ENCODE data around the gene KIAA1755. TPM values are rescaled to one million over a fixed set of nuclear protein-coding genes. Genes with fewer than 3 reads are reported as not detected.
"Not testable (repeated sequence)": the region's sequence is repeated elsewhere in the genome, so short reads cannot be mapped to it uniquely, and the experiment has no call there.

KIAA1755 gene
- total and polyA plus RNA-seq, 10 donors = 0.51 to 7.3 (median 4.7) TPM

DNA sequence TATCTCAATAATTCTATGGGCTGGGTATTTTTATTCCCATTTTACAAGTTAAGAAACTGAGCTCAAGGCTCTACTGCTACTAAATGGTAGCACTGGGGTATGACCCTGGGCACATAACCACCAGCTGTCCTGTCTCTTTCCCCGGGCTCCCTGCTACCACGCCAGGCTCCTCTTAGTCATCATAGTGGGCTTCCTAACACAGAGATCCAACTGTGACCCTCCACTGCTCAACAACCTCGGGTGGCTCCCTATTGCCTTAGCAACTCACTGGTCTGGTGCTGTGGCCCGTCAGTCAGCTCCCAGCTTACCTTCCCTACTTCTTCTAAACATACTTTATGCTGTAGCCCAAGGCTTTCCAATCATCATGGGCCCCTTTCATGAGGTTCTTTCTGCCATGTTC, 4.5 kb downstream of the KIAA1755 start:
- H3K9me3 ChIP-seq = no peaks in the 10 kb centered on the region
- no peak for TF ChIP-seq POLR2AphosphoS5 (IDR thresholded peaks at IDR 0.05)
- no peak for TF ChIP-seq POLR2A (IDR thresholded peaks at IDR 0.05)
- 78 to 88% (median 84%) methylated on average over 4 of the region's 4 CpGs for WGBS, 5 donors
- H3K27me3 ChIP-seq (replicated peaks in 1 of 7) = peaks cover 0 to 37% (median 13%) of the 10 kb centered on the region in 7 donors
- H3K36me3 ChIP-seq = no peaks in the 10 kb centered on the region
- no peak for DNase-seq
- H3K27ac ChIP-seq = peak overlapping the region in 4 of 8 donors; percentile 22 to 38 (median 32)
- peaks cover 0 to 21% (median 7%) of the 10 kb centered on the region in 6 donors for H3K4me1 ChIP-seq
- intact Hi-C loops (cut with DNase I; ENCODE audit: low total_unique reads) = no loop called here
- H3K4me3 ChIP-seq = no peak overlapping the region

GRCh38 chr20:38255393-38255792, 5.1 kb downstream of the KIAA1755 start:
- H3K36me3 ChIP-seq = no peaks in the 10 kb centered on the region
- DNase-seq = no peak
- H3K27me3 ChIP-seq (replicated peaks in 1 of 7) = peaks cover 0 to 31% (median 6%) of the 10 kb centered on the region in 7 donors
- 66 to 86% (median 68%) methylated on average over 5 of the region's 5 CpGs for WGBS, 5 donors
- H3K9me3 ChIP-seq = no peaks in the 10 kb centered on the region
- peak overlapping the region in 4 of 8 donors; percentile 22 to 38 (median 34) for H3K27ac ChIP-seq
- intact Hi-C loops (cut with DNase I; ENCODE audit: low total_unique reads) = no loop called here
- peaks cover 0 to 15% (median 6%) of the 10 kb centered on the region in 6 donors for H3K4me1 ChIP-seq
- no peak for TF ChIP-seq POLR2A (IDR thresholded peaks at IDR 0.05)
- no peak for TF ChIP-seq POLR2AphosphoS5 (IDR thresholded peaks at IDR 0.05)
- TF ChIP-seq, protein P1, sequence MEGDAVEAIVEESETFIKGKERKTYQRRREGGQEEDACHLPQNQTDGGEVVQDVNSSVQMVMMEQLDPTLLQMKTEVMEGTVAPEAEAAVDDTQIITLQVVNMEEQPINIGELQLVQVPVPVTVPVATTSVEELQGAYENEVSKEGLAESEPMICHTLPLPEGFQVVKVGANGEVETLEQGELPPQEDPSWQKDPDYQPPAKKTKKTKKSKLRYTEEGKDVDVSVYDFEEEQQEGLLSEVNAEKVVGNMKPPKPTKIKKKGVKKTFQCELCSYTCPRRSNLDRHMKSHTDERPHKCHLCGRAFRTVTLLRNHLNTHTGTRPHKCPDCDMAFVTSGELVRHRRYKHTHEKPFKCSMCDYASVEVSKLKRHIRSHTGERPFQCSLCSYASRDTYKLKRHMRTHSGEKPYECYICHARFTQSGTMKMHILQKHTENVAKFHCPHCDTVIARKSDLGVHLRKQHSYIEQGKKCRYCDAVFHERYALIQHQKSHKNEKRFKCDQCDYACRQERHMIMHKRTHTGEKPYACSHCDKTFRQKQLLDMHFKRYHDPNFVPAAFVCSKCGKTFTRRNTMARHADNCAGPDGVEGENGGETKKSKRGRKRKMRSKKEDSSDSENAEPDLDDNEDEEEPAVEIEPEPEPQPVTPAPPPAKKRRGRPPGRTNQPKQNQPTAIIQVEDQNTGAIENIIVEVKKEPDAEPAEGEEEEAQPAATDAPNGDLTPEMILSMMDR (IDR thresholded peaks at IDR 0.05 in 8 of 11, conservative IDR thresholded peaks at IDR 0.05 in 3 of 11) = no peak
- H3K4me3 ChIP-seq = no peak overlapping the region

- H3K9me3 ChIP-seq; H3K4me3 ChIP-seq; H3K4me1 ChIP-seq; intact Hi-C loops (cut with DNase I; ENCODE audit: low total_unique reads); H3K27ac ChIP-seq; H3K36me3 ChIP-seq; DNase-seq: not testable (repeated sequence)
- peaks cover 0 to 23% (median 0%) of the 10 kb centered on the region in 7 donors for H3K27me3 ChIP-seq (replicated peaks in 1 of 7)
- 83 to 95% (median 89%) methylated on average over 4 of the region's 4 CpGs for WGBS, 5 donors
Measured at GRCh38 chr20:38254621-38255020, 5.9 kb downstream of the KIAA1755 start.

- TF ChIP-seq POLR2AphosphoS5 (IDR thresholded peaks at IDR 0.05) = no peak
- TF ChIP-seq, protein P1 (IDR thresholded peaks at IDR 0.05 in 8 of 11, conservative IDR thresholded peaks at IDR 0.05 in 3 of 11) = no peak
- no peak for TF ChIP-seq POLR2A (IDR thresholded peaks at IDR 0.05)
- Histone ChIP-seq H3K36me3 (no peaks in the 10 kb centered on the region), H3K9me3 (no peaks in the 10 kb centered on the region), H3K4me3 (no peak overlapping the region), H3K4me1 (peaks cover 0 to 10% (median 3%) of the 10 kb centered on the region in 6 donors), H3K27ac (no peak overlapping the region), H3K27me3 (replicated peaks in 1 of 7) (peaks cover 0 to 15% (median 0%) of the 10 kb centered on the region in 7 donors)
- 79 to 89% (median 87%) methylated on average over 6 of the region's 6 CpGs for WGBS, 5 donors
- no peak for DNase-seq
- intact Hi-C loops (cut with DNase I; ENCODE audit: low total_unique reads) = no loop called here
Measured at GRCh38 chr20:38253571-38253970, 7.0 kb downstream of the KIAA1755 start.

- no peaks in the 10 kb centered on the region for H3K36me3 ChIP-seq
- peak overlapping the region in 1 of 8 donors; percentile 13 for H3K27ac ChIP-seq
- peaks cover 0 to 7% (median 0%) of the 10 kb centered on the region in 7 donors for H3K27me3 ChIP-seq (replicated peaks in 1 of 7)
- H3K4me3 ChIP-seq = no peak overlapping the region
- intact Hi-C loops (cut with DNase I; ENCODE audit: low total_unique reads) = no loop called here
- no peaks in the 10 kb centered on the region for H3K9me3 ChIP-seq
- peaks cover 0 to 10% (median 3%) of the 10 kb centered on the region in 6 donors for H3K4me1 ChIP-seq
- DNase-seq = no peak
- 55 to 67% (median 62%) methylated on average over 15 to 20 of the region's 20 CpGs for WGBS, 5 donors
- TF ChIP-seq, protein P1 (IDR thresholded peaks at IDR 0.05 in 8 of 11, conservative IDR thresholded peaks at IDR 0.05 in 3 of 11) = no peak
- TF ChIP-seq POLR2A (IDR thresholded peaks at IDR 0.05) = no peak
- TF ChIP-seq POLR2AphosphoS5 (IDR thresholded peaks at IDR 0.05) = no peak
Measured at GRCh38 chr20:38252292-38253288, 7.9 kb downstream of the KIAA1755 start.

- intact Hi-C loops (cut with DNase I; ENCODE audit: low total_unique reads); H3K4me3 ChIP-seq; H3K27me3 ChIP-seq (replicated peaks in 1 of 7); H3K9me3 ChIP-seq; H3K27ac ChIP-seq; H3K36me3 ChIP-seq; DNase-seq; H3K4me1 ChIP-seq: not testable (repeated sequence)
- 76 to 93% (median 85%) methylated on average over 6 of the region's 6 CpGs for WGBS, 5 donors
Measured at GRCh38 chr20:38251441-38251840, 9.1 kb downstream of the KIAA1755 start.

Data from spleen (tissue), 11 donors.